ENCODE measurements around the gene ZFP57.

DNA sequence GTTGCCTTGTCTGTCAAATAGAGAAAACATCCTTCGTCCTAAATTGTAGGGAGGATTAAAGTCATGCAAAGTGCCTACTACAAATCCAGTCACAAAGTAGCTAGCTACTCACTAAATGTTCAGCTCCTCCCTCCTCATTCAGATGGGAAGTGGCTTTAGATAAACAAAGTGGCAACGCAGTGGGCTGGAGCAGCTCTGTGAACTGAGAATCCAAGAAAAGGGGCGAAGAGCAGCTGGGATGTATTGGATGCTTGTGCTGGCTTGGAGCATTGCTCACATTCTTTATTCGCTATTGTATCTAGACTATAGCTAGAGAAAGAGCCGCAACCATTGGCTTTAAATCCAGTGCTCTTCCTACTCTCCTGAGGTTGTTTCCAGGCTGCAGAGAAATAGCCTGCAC, 13.8 kb downstream of the ZFP57 start:
- TF ChIP-seq EZH2phosphoT487 (IDR thresholded peaks at IDR 0.05; ENCODE audit: borderline replicate concordance, low read length): no peak
- TF ChIP-seq, protein P1, sequence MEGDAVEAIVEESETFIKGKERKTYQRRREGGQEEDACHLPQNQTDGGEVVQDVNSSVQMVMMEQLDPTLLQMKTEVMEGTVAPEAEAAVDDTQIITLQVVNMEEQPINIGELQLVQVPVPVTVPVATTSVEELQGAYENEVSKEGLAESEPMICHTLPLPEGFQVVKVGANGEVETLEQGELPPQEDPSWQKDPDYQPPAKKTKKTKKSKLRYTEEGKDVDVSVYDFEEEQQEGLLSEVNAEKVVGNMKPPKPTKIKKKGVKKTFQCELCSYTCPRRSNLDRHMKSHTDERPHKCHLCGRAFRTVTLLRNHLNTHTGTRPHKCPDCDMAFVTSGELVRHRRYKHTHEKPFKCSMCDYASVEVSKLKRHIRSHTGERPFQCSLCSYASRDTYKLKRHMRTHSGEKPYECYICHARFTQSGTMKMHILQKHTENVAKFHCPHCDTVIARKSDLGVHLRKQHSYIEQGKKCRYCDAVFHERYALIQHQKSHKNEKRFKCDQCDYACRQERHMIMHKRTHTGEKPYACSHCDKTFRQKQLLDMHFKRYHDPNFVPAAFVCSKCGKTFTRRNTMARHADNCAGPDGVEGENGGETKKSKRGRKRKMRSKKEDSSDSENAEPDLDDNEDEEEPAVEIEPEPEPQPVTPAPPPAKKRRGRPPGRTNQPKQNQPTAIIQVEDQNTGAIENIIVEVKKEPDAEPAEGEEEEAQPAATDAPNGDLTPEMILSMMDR (conservative IDR thresholded peaks at IDR 0.05; ENCODE audit: low read depth, low read length): no peak
